Mesenchymal stem cell (in vitro differentiated cells and primary cell): ENCODE measurements around the gene VSTM2L.
A peak's percentile ranks its signal among the peaks of the same experiment; 100 is the strongest.

Source experiments
- DNase-seq: peaks from one replicate; pipeline ENCODE4 v3.0.0-alpha.2; 2013
- H2AFZ ChIP-seq: one replicate; pipeline ENCODE4 v1.6.1; 2013; ENCODE audit warnings: low read depth, mild to moderate bottlenecking, control low read depth, inconsistent platforms, low read length, moderate library complexity
- H2AK5ac ChIP-seq: 2 replicates; pipeline ENCODE4 v1.6.1; 2013; ENCODE audit warnings: low read length, moderate library complexity, mild to moderate bottlenecking, inconsistent platforms; ENCODE audit not compliant: severe bottlenecking
- H2BK120ac ChIP-seq: one replicate; pipeline ENCODE4 v1.6.1; 2013; ENCODE audit warnings: low read depth, mild to moderate bottlenecking, inconsistent platforms, low read length, moderate library complexity
- H2BK12ac ChIP-seq, 2 experiments: one replicate each; pipeline ENCODE4 v1.6.1; 2013; ENCODE audit warnings: inconsistent platforms in 2 of 2, low read length in 2 of 2, mild to moderate bottlenecking in 2 of 2, moderate library complexity in 2 of 2, control low read depth in 1 of 2
- H2BK15ac ChIP-seq: one replicate; pipeline ENCODE4 v1.6.1; 2013; ENCODE audit warnings: mild to moderate bottlenecking, low read depth, inconsistent platforms; ENCODE audit not compliant: poor library complexity, severe bottlenecking
- H2BK5ac ChIP-seq: 2 replicates; pipeline ENCODE4 v1.6.1; 2013; ENCODE audit warnings: low read depth, mild to moderate bottlenecking, low read length, control low read depth, inconsistent platforms; ENCODE audit not compliant: poor library complexity, severe bottlenecking
- H3K14ac ChIP-seq, 2 experiments: one replicate each; pipeline ENCODE4 v1.6.1; 2013; ENCODE audit warnings: inconsistent platforms in 2 of 2, low read length in 2 of 2, control low read depth in 1 of 2, mild to moderate bottlenecking in 1 of 2, moderate library complexity in 1 of 2
- H3K18ac ChIP-seq, 2 experiments: one replicate each; pipeline ENCODE4 v1.6.1; 2013; ENCODE audit warnings: inconsistent platforms in 2 of 2, low read length in 2 of 2, control low read depth in 1 of 2, low read depth in 1 of 2, mild to moderate bottlenecking in 1 of 2
- H3K23ac ChIP-seq, 2 experiments: one replicate each; pipeline ENCODE4 v1.6.1; 2013; ENCODE audit warnings: inconsistent platforms in 2 of 2, low read length in 2 of 2, mild to moderate bottlenecking in 2 of 2, moderate library complexity in 2 of 2, control low read depth in 1 of 2
- H3K27ac ChIP-seq: 2 replicates; pipeline ENCODE4 v1.5.1; 2013; ENCODE audit warnings: mild to moderate bottlenecking, moderate library complexity, low read length, control low read depth, inconsistent platforms; ENCODE audit not compliant: poor library complexity, severe bottlenecking
- H3K27me3 ChIP-seq, 2 experiments: 2 replicates each; pipeline versions ENCODE4 v1.6.1 to v1.7.0; 2013; ENCODE audit warnings: low read length in 2 of 2, mild to moderate bottlenecking in 2 of 2, moderate library complexity in 2 of 2, control low read depth in 1 of 2, inconsistent platforms in 1 of 2; ENCODE audit not compliant: control insufficient read depth in 1 of 2, insufficient read depth in 1 of 2
- H3K36me3 ChIP-seq, 2 experiments: 2 replicates each; pipeline versions ENCODE4 v1.6.1 to v1.7.0; 2013; ENCODE audit warnings: low read length in 2 of 2, control low read depth in 1 of 2, inconsistent platforms in 1 of 2, low read depth in 1 of 2, mild to moderate bottlenecking in 1 of 2; ENCODE audit not compliant: insufficient read depth in 2 of 2, control insufficient read depth in 1 of 2
- H3K4ac ChIP-seq, 2 experiments: one replicate each; pipeline ENCODE4 v1.6.1; 2013; ENCODE audit warnings: inconsistent platforms in 2 of 2, low read length in 2 of 2, mild to moderate bottlenecking in 2 of 2, moderate library complexity in 2 of 2, control low read depth in 1 of 2, low read depth in 1 of 2
- H3K4me1 ChIP-seq: 2 replicates; pipeline ENCODE4 v1.6.1; 2013; ENCODE audit warnings: low read depth, low read length, control low read depth; ENCODE audit not compliant: control insufficient read depth, insufficient read depth
- H3K4me2 ChIP-seq: 2 replicates; pipeline ENCODE4 v1.6.1; 2013; ENCODE audit warnings: low read length, mild to moderate bottlenecking, inconsistent platforms; ENCODE audit not compliant: poor library complexity, severe bottlenecking
- H3K4me3 ChIP-seq, 2 experiments: 2 replicates each; pipeline versions ENCODE4 v1.5.1 to v1.7.0; 2013; ENCODE audit warnings: low read length in 2 of 2, mild to moderate bottlenecking in 2 of 2, control low read depth in 1 of 2, low read depth in 1 of 2; ENCODE audit not compliant: insufficient read depth in 1 of 2
- H3K79me1 ChIP-seq: replicated peaks from 2 replicates; pipeline ENCODE4 v1.6.1; 2013; ENCODE audit warnings: mild to moderate bottlenecking, control low read depth, low read length, inconsistent platforms; ENCODE audit not compliant: poor library complexity, severe bottlenecking
- H3K9ac ChIP-seq: 2 replicates; pipeline ENCODE4 v1.7.0; 2013; ENCODE audit warnings: mild to moderate bottlenecking, low read length, moderate library complexity
- H3K9me3 ChIP-seq: 2 replicates; pipeline ENCODE4 v1.7.0; 2013; ENCODE audit warnings: mild to moderate bottlenecking, low read length; ENCODE audit not compliant: control insufficient read depth
- H4K8ac ChIP-seq: one replicate; pipeline ENCODE4 v1.6.1; 2013; ENCODE audit warnings: inconsistent platforms, mild to moderate bottlenecking, low read length, moderate library complexity
- H4K91ac ChIP-seq: one replicate; pipeline ENCODE4 v1.6.1; 2013; ENCODE audit warnings: mild to moderate bottlenecking, low read length, inconsistent platforms
- WGBS: methylation state at CpG from one replicate; pipeline ENCODE4 v1.1.7; 2013; ENCODE audit warnings: mixed read lengths; 5-methylcytosine and 5-hydroxymethylcytosine counted together

VSTM2L gene

DNA sequence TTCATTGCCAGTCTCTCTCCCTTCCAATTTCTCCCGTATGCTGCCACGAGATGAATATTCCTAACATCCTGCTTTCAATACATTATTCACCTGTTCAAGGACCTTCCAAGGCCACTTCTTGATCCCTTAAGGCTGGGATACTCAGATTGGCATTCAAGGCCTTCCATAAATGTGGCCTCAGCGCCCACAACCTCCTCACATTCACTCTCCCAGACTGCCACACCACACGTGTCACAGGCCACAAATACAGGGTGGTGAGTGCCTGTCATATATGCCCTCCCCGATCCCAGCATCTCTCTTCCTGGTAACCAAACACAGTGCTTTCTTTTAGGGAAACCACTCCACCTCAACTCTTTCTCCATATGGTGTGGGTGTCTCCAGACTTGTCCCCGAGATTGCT, 74.9 kb downstream of the VSTM2L start:
- Histone ChIP-seq H4K91ac (no peak overlapping the region), H3K23ac (no peak overlapping the region), H2AFZ (no peak overlapping the region), H3K4me2 (no peak overlapping the region), H2BK5ac (no peak overlapping the region), H3K4me3 (no peak overlapping the region), H3K4ac (no peak overlapping the region), H2BK15ac (no peak overlapping the region), H3K36me3 (peaks cover 7 to 8% of the 10 kb centered on the region in 2 experiments), H3K14ac (peak overlapping the region in 1 of 2 experiments; percentile 65), H4K8ac (no peak overlapping the region), H3K27ac (no peak overlapping the region), H2BK12ac (no peak overlapping the region), H3K9me3 (no peaks in the 10 kb centered on the region), H2BK120ac (no peak overlapping the region), H3K18ac (no peak overlapping the region), H3K9ac (no peak overlapping the region), H3K79me1 (no peaks in the 10 kb centered on the region), H3K4me1 (no peaks in the 10 kb centered on the region), H2AK5ac (no peak overlapping the region), H3K27me3 (peaks cover 0 to 5% of the 10 kb centered on the region in 2 experiments)
- DNase-seq = no peak
- 80% methylated on average over 6 of the region's 6 CpGs for WGBS

DNA sequence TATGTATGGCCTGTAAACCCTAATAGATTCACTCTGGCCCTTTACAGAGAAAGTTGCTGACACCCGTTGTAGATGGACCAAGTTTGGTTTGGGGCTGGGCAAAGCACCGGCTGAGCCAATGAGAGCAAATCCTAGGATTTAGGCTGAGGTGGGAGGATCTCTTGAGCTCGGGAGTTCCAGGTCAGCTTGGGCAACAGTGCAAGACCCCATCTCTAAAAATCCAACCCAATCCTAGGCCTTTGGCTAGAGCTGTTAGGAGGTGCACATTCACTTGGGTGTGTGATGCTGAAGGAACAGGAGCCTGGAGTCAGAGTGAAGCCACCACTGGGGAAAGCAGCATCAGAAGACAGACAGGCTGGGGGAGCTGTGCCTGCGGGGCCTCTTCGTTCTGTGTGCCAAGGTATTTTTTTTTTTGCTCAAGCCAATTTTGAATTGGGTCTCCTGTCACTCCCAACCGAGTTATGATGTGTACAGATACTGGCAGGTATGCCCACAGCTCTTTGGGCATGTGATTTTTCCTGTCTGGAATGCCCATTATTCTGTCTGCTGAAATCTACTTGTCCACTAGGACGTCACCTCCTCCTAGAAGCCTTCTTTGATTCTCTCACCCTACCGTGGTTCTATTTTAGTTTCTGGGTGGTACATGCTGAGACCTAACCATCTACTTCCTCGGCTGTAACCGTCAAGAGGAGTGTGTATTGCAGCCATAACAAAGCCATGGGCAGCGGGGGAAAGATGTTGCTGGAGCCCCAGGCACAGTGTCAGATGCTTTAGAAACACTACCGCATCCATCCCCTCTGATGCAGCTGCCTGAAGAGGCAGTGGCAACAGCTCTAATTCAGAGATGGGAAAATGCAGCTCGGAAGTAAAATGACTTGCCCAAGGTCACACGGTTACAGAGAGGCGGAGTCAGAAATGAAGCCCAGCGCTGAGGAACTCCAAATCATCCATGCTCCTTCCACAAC, 76.4 kb downstream of the VSTM2L start:
- no peak overlapping the region for H3K27ac ChIP-seq
- no peaks in the 10 kb centered on the region for H3K9me3 ChIP-seq
- no peak overlapping the region for H3K4me2 ChIP-seq
- no peak overlapping the region for H3K14ac ChIP-seq
- H3K27me3 ChIP-seq = peaks cover 0 to 5% of the 10 kb centered on the region in 2 experiments
- no peak overlapping the region for H3K4me3 ChIP-seq
- H3K36me3 ChIP-seq = peaks cover 15 to 19% of the 10 kb centered on the region in 2 experiments
- H3K4me1 ChIP-seq = no peaks in the 10 kb centered on the region
- no peak overlapping the region for H2AK5ac ChIP-seq
- H3K23ac ChIP-seq = no peak overlapping the region
- no peak overlapping the region for H4K8ac ChIP-seq
- H3K18ac ChIP-seq = no peak overlapping the region
- DNase-seq = no peak
- no peaks in the 10 kb centered on the region for H3K79me1 ChIP-seq
- no peak overlapping the region for H3K9ac ChIP-seq
- H2BK12ac ChIP-seq = no peak overlapping the region
- no peak overlapping the region for H2AFZ ChIP-seq
- H2BK120ac ChIP-seq = no peak overlapping the region
- WGBS = 83% methylated on average over 15 of the region's 16 CpGs
- no peak overlapping the region for H2BK5ac ChIP-seq
- H2BK15ac ChIP-seq = no peak overlapping the region
- H4K91ac ChIP-seq = no peak overlapping the region
- no peak overlapping the region for H3K4ac ChIP-seq

DNA sequence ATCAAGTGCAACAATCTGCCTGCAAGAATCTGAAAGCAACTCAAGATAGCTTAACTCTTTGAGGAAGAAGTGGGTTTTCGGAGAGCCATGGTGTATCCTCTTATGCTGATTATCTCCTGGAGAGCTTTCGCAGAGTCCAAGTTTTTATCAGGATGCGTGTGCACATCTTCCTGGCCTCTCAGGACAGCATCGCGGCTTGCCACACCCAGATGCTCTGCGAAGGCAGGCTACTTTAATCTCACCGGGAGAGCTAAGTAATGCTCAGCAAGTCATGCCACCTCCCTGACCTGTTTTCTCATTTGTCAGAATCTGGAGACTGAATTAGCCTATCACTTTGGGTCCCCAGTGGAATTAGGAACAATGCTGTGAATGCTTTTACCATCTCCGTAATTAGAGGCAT, 77.5 kb downstream of the VSTM2L start:
- 86% methylated on average over 8 of the region's 8 CpGs for WGBS
- Histone ChIP-seq H3K9me3 (no peaks in the 10 kb centered on the region), H3K4ac (no peak overlapping the region), H2BK5ac (no peak overlapping the region), H3K18ac (no peak overlapping the region), H3K4me1 (no peaks in the 10 kb centered on the region), H3K9ac (no peak overlapping the region), H4K8ac (no peak overlapping the region), H3K79me1 (no peaks in the 10 kb centered on the region), H3K27ac (no peak overlapping the region), H2BK120ac (no peak overlapping the region), H2AK5ac (no peak overlapping the region), H4K91ac (no peak overlapping the region), H2BK12ac (no peak overlapping the region), H2AFZ (no peak overlapping the region), H3K27me3 (peaks cover 0 to 5% of the 10 kb centered on the region in 2 experiments), H3K4me2 (no peak overlapping the region), H3K23ac (no peak overlapping the region), H3K4me3 (no peak overlapping the region), H3K14ac (no peak overlapping the region), H2BK15ac (no peak overlapping the region), H3K36me3 (peaks cover 22 to 25% of the 10 kb centered on the region in 2 experiments)
- DNase-seq = no peak

DNA sequence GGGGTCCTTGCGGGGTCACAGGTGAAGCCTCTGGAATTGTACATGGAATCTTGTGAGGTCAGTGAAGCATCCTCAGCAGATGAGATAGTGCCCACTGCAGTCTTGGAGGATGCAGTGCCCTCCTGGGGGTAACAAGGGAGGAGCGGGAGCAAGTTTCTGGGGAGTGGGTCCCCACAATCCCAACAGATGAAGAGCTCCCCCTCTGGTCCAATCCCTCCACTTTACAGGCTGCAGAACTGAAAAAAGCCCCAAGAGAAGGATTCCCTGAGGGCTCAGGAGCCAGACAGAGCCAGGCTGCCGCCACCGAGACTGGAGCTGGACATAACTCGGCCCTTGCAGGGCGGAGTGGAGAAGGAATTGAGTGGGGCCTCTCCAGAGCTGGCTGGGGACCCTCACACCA, 77.9 kb downstream of the VSTM2L start:
- Histone ChIP-seq H3K79me1 (no peaks in the 10 kb centered on the region), H4K8ac (no peak overlapping the region), H3K27me3 (peaks cover 0 to 5% of the 10 kb centered on the region in 2 experiments), H2BK15ac (no peak overlapping the region), H3K4me1 (no peaks in the 10 kb centered on the region), H2BK5ac (no peak overlapping the region), H3K14ac (no peak overlapping the region), H3K9me3 (no peaks in the 10 kb centered on the region), H3K9ac (no peak overlapping the region), H3K36me3 (peaks cover 22 to 25% of the 10 kb centered on the region in 2 experiments), H4K91ac (no peak overlapping the region), H3K4ac (no peak overlapping the region), H3K4me3 (no peak overlapping the region), H2AFZ (no peak overlapping the region), H3K27ac (no peak overlapping the region), H3K23ac (no peak overlapping the region), H2BK12ac (no peak overlapping the region), H2AK5ac (no peak overlapping the region), H3K18ac (no peak overlapping the region), H3K4me2 (no peak overlapping the region), H2BK120ac (no peak overlapping the region)
- 86% methylated on average over 5 of the region's 6 CpGs for WGBS
- DNase-seq = no peak
